NCI-H510A treated with DMSO at 0.1 percent for 48 hours (cell line): ENCODE results near the gene CGB7.
A peak's percentile ranks its signal among the peaks of the same experiment; 100 is the strongest.
"Not testable (repeated sequence)": the region's sequence is repeated elsewhere in the genome, so short reads cannot be mapped to it uniquely, and the experiment has no call there.

Experiments used
- DNase-seq: peaks from one replicate; lab custom pipeline; 2025; lab: John Stamatoyannopoulos, UW

Gene CGB7

GRCh38 chr19:49073514-49074378 lies 16.2 kb upstream of the CGB7 start:
- DNase-seq, result peak; percentile 17

DNA sequence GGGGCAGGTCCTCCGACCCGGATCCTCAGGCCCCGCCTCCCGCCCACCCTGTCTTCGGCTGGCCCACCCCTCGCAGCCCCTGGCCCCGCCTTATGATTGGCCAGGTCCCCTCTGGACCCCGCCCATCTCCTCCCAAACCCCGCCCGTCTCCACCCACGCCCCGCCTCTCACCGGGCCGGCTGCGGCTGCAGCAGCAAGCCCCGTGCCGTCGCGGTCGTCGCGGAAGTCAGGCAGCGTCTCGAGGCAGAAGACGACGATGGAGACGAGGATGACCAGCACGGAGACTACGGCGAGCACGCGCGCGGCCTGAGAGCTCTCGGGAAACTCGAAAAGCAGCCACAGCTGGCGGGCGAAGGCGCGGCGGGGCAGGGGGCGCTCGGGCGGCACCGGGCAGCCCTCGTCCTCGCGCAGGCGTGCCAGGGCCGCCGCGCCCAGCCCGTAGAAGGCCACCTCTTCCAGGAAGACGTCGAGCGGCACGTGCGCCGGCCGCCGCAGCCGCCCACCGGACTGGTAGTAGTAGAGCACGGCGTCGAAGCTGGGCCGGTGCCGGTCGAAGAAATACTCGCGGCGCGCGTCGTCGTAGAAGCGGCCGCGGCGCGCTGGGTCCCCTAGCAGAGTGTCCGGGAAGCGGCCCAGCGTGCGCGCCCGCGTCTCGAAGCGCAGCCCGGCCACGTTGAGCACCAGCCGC lies 14.5 kb upstream of the CGB7 start:
- DNase-seq, result no peak

DNA sequence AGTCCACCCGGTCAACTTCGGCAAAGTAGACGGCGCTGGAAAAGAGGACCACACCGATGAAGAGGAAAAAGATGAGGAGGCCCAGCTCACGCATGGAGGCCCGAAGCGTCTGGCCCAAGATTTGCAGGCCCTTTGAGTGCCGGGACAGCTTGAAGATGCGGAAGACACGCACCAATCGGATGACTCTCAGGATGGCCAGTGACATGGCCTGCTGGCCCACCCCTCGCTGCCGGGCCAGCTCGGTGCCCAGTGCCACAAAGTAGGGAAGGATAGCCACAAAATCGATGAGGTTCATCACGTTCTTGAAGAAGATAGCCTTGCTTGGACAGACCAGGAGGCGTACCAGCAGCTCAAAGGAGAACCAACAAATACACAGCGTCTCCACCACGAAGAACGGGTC lies 12.9 kb upstream of the CGB7 start:
- no peak for DNase-seq

DNA sequence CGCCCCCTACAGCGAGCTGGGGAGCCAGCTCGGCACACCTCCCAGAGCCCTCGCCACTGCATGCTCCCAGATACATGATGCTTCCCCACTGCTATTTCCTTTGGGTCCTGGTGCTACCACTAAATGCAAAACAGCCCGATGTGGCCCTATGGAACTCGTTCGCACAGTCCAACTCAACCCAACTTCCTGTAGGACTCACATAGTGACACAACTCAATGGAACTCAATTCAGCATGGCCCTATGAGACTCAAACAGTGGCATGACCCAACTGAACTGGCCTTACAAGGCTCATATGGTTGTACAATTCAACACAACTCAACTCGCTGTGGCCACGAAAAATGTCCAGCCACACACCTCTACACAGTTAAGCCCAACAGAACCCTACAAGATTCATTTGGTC lies 11.5 kb upstream of the CGB7 start:
- DNase-seq, result no peak

GRCh38 chr19:49067554-49067953 lies 10.0 kb upstream of the CGB7 start:
- DNase-seq, result no peak

DNA sequence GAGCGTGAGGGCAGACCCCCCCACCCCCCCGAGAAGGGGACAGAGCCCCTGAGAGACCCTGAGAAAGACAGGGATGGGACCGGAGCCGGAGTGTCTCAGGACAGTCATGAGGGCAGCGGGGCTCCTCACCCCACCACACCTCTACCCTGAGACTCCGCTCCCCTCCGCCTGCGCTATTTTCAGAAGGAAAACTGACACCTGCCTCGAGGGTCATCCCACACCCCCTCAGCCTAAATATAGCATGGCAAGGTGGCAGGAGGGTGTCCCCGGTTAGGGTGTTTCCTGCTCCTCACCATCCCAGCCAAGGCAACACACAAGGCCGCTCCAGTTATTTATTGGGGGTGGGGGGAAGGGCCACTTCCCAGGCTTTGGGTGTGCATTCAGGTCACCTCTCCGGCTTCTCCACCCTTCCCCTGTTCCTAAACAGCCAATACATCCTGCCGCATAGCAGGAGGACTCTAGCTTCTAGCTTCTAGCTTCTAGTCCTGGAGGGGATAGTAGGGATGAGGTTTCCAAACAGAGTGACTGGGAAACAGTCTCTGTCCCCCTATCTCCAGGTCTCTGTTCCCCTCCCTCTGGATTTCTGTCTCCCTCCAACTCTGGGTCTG lies 8.5 kb upstream of the CGB7 start:
- no peak for DNase-seq

- DNase-seq, result peak; percentile 9
Measured at GRCh38 chr19:49064768-49065611, 7.4 kb upstream of the CGB7 start, which contains the start of gene NTF4. NTF4 (minus strand) TSS chr19:49064818; CDS start chr19:49061997, 2,821 bp downstream.

DNA sequence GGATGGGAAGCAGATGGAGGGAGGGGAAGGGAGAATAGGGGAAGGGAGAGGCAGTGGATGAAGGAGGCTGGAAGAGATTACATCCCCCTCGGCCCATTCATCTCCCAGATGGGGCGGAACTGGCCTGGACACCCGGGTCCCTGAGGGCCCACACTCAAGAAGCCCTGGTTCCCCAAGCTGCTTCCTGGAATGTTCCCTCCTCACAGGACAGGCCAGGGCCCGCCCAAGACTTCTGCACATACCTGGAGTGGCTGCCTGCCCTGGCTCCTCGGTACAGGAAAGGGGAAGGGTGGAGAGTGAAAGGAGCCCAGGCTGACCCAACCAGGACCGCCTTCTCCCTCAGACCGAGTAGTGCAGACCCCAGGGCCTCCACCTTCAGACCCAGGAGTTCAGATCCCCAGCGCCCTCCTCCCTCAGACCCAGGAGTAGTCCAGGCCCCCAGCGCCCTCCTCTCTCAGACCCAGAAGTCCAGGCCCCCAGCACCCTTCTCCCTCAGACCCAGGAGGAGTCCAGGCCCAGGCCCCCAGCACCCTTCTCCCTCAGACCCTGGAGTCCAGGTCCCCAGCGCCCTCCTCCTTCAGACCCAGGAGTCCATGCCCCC lies 6.6 kb upstream of the CGB7 start:
- no peak for DNase-seq

DNA sequence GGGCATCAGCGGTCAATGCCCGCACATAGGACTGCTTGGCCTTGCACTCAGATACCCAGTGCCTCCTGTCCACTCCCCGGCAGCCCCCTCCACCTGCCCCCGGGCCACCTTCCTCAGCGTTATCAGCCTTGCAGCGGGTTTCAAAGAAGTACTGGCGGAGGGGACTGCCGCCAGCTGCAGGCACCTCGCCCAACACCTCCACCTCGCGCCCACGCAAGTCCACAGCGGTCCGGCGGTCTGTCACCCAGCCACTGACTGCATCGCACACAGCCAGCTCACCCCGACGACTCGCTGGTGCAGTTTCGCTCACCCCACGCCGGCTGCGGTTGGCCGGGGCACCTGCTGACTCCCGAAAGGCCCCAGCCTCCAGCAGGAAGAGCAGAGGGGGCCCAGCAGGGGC lies 3.9 kb upstream of the CGB7 start:
- no peak for DNase-seq

GRCh38 chr19:49061000-49061399 lies 3.5 kb upstream of the CGB7 start:
- no peak for DNase-seq

DNA sequence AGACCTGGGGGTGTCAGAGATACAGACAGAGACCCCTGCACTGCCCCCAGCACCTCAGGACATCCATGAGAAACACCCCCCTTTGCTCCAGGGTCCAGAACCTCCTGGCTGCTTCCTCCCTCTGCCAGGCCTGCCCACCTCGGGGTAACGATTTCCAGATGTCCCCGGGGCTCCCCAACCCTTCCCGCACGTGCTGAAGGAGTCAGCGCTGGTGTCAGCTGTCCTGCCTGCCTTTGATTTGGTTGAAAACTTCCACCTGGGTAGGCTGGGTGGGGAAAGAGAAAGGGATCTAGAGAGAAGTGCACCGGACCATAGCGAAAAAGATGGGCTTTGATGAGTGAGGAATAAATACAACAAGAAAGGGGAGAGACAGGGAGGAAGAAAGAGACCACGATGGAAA lies 1.5 kb upstream of the CGB7 start:
- DNase-seq, result no peak

- DNase-seq, result no peak
Measured at GRCh38 chr19:49058562-49058961, 1.0 kb upstream of the CGB7 start.

DNA sequence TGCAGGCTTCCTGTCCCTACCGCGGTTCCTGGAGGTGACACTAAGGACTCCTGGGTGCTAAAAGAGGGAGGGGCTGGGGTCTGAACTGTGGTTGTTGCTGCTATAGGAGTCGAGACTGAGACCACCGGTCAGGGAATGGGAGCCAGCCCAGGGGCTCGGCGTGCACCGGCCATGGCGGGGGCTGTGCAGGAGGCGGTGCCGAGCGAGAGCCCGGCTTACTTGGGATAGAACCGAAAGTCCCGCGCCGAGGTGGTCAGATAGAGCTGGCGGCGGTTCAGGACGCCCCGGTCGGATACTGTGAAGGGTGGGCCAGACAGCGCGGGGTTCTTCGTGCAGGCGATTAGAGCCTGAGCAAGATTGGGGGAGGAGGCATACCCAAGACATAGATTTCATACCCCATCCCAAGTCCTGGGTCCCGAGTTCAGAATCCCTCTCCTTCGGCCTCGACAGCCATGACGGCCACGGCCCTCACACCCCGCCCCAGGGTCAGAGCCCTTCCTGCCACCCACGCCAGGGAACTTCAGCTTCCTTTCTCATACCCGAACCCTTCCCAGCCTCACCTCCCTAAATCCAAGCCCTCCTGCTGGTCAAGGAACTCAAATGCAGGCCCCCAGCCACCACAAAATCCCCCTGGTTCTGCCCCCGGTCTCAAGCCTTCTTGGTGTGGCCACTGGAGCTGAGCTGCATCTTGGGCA lies 500 bp downstream of the CGB7 start:
- not testable (repeated sequence) for DNase-seq

GRCh38 chr19:49056101-49056901 lies 1.2 kb downstream of the CGB7 start:
- peak; percentile 56 for DNase-seq

- DNase-seq, result not testable (repeated sequence)
Measured at GRCh38 chr19:49050376-49051033, 7.0 kb downstream of the CGB7 start.

- DNase-seq, result not testable (repeated sequence)
Measured at GRCh38 chr19:49049834-49050233, 7.7 kb downstream of the CGB7 start.

DNA sequence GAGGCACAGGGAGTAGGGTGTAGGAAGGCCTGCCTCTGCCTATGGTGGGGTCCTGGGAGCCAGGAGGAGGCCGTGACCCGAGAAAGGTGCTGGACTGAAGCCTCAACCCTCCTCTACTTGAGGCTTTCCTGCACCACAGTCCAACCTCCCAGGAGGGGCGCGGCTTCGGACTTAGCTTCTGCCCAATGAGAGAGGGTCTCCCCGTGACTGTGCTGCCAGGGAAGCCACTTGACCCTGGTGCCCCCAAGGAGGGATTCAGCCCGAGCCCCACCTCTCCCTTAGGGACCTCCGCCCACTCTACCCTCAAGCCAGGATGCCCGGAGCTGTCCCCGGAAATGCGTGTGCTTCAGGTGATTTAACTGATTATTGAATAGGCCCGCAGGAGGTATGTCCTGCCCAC lies 8.5 kb downstream of the CGB7 start, which contains the start of gene CGB8:
TSS of gene CGB8 (minus strand) at position 101 of the 400 bp plus-strand sequence. CDS start 372 bp downstream, outside the sequence.
- DNase-seq, result not testable (repeated sequence)

- DNase-seq, result not testable (repeated sequence)
Measured at GRCh38 chr19:49043548-49043947, 14.0 kb downstream of the CGB7 start, which contains the start of gene CGB5. CGB5 (plus strand) TSS chr19:49043848; CDS start chr19:49044210, 362 bp downstream.

- DNase-seq, result not testable (repeated sequence)
Measured at GRCh38 chr19:49042666-49043065, 14.9 kb downstream of the CGB7 start.
